Stomach (tissue), 4 donors: ENCODE results near the gene ITPR2.

Experiments
- CTCF ChIP-seq, 7 experiments: fragments of 450-650 bp in 4 of 7; fragments of 200-600 bp in 3 of 7; sonication (generic) in 3 of 7; IDR thresholded peaks; one replicate each; pipeline ENCODE4 v1.5.1; 2016 to 2019; ENCODE audit warnings: antibody characterized with exemption in 7 of 7, control low read depth in 2 of 7, mild to moderate bottlenecking in 1 of 7
- EP300 ChIP-seq: sonication (generic); formaldehyde crosslinking; IDR thresholded peaks from one replicate; pipeline ENCODE4 v1.6.1; 2017; ENCODE audit warnings: antibody characterized with exemption
- POLR2A ChIP-seq, 4 donors: fragments of 450-650 bp; IDR thresholded peaks; one replicate each; pipeline ENCODE4 v1.6.1; 2016; ENCODE audit warnings: antibody characterized with exemption in 4 of 4, control low read depth in 2 of 4, mild to moderate bottlenecking in 1 of 4, moderate library complexity in 1 of 4

DNA sequence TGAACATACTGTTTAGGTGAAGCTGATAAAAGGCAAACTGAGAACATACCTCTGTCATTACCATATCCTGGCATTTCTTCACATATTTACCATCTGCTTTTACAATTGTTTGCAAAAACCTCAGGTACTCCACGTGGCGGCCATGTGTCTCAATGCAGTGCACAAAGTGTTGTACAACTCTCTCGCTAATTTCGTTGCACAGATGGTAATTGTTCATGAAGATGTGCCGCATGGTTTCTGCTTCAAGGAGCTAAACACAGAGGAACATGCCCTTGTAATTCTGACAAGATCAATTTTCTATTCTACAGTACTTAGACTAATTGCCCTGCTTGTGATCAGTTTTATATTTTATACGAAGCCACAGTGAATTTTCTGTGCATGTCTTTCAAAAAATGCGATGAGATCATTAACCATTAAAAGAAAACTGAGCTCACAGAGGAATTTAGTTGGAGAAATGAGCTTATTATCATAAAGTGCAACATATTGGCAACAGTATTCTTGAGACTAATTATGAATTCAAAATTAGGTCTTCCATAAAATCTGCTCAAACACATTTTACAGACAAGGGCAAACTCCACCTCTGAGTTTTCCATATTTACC is 233.8 kb downstream of the ITPR2 start:
- TF ChIP-seq POLR2A (IDR thresholded peaks at IDR 0.05) (no peak), CTCF (IDR thresholded peaks at IDR 0.05) (no peak), EP300 (no peak)
